H9 (cell line): ENCODE results near the gene PMIS2. TPM values are rescaled to one million over a fixed set of nuclear protein-coding genes. Genes with fewer than 3 reads are reported as not detected.

ENCODE experiments used
- DNase-seq: peaks from one replicate; pipeline ENCODE4 v3.0.0-alpha.2; 2017
- H2AFZ ChIP-seq: one replicate; pipeline ENCODE4 v1.6.1; 2013; ENCODE audit warnings: mild to moderate bottlenecking, low read length, control low read depth, moderate library complexity
- H2AK5ac ChIP-seq: 2 replicates; pipeline ENCODE4 v1.6.1; 2013; ENCODE audit warnings: low read length, control low read depth, mixed read lengths; ENCODE audit not compliant: insufficient read length
- H2BK120ac ChIP-seq: one replicate; pipeline ENCODE4 v1.6.1; 2013; ENCODE audit warnings: low read depth, mild to moderate bottlenecking, low read length, control low read depth, inconsistent platforms; ENCODE audit not compliant: poor library complexity, severe bottlenecking
- H2BK12ac ChIP-seq: 2 replicates; pipeline ENCODE4 v1.6.1; 2013; ENCODE audit warnings: low read length, control low read depth, mixed read lengths, low read depth; ENCODE audit not compliant: insufficient read length
- H2BK15ac ChIP-seq: 2 replicates; pipeline ENCODE4 v1.6.1; 2013; ENCODE audit warnings: low read depth, low read length, control low read depth
- H2BK20ac ChIP-seq: one replicate; pipeline ENCODE4 v1.6.1; 2013; ENCODE audit warnings: low read depth, mild to moderate bottlenecking, low read length, control low read depth, inconsistent platforms; ENCODE audit not compliant: poor library complexity, severe bottlenecking
- H2BK5ac ChIP-seq: 2 replicates; pipeline ENCODE4 v1.6.1; 2013; ENCODE audit warnings: low read length, control low read depth, mixed read lengths; ENCODE audit not compliant: insufficient read length
- H3K14ac ChIP-seq: 2 replicates; pipeline ENCODE4 v1.6.1; 2013; ENCODE audit warnings: low read length, control low read depth; ENCODE audit not compliant: insufficient read depth
- H3K18ac ChIP-seq: 2 replicates; pipeline ENCODE4 v1.6.1; 2013; ENCODE audit warnings: low read depth, mild to moderate bottlenecking, mixed read lengths, low read length, control low read depth; ENCODE audit not compliant: insufficient read length
- H3K23ac ChIP-seq: 2 replicates; pipeline ENCODE4 v1.6.1; 2013; ENCODE audit warnings: low read length, control low read depth, mixed read lengths, low read depth; ENCODE audit not compliant: insufficient read length
- H3K23me2 ChIP-seq: 2 replicates; pipeline ENCODE4 v1.6.1; 2013; ENCODE audit warnings: low read depth, mild to moderate bottlenecking, mixed read lengths, low read length, control low read depth; ENCODE audit not compliant: insufficient read length, poor library complexity, severe bottlenecking
- H3K27ac ChIP-seq: 2 replicates; pipeline ENCODE4 v1.5.1; 2013; ENCODE audit warnings: low read length, control low read depth, mixed read lengths, low read depth; ENCODE audit not compliant: insufficient read length
- H3K27me3 ChIP-seq: 2 replicates; pipeline ENCODE4 v1.6.1; 2013; ENCODE audit warnings: low read length, control low read depth, inconsistent platforms; ENCODE audit not compliant: insufficient read depth
- H3K4ac ChIP-seq: 2 replicates; pipeline ENCODE4 v1.6.1; 2013; ENCODE audit warnings: low read depth, mild to moderate bottlenecking, control low read depth, inconsistent platforms, low read length, moderate library complexity
- H3K4me1 ChIP-seq: 2 replicates; pipeline ENCODE4 v1.6.1; 2013; ENCODE audit warnings: low read length, control low read depth, inconsistent platforms; ENCODE audit not compliant: insufficient read depth
- H3K4me2 ChIP-seq: 2 replicates; pipeline ENCODE4 v1.6.1; 2013; ENCODE audit warnings: low read length, control low read depth, mixed read lengths; ENCODE audit not compliant: insufficient read length, insufficient read depth
- H3K56ac ChIP-seq: 2 replicates; pipeline ENCODE4 v1.6.1; 2013; ENCODE audit warnings: low read depth, mild to moderate bottlenecking, mixed read lengths, low read length, control low read depth; ENCODE audit not compliant: insufficient read length
- H3K79me1 ChIP-seq: 2 replicates; pipeline ENCODE4 v1.6.1; 2013; ENCODE audit warnings: low read depth, mild to moderate bottlenecking, moderate library complexity, low read length, control low read depth, inconsistent platforms; ENCODE audit not compliant: insufficient read depth, poor library complexity, severe bottlenecking
- H3K79me2 ChIP-seq: 2 replicates; pipeline ENCODE4 v1.6.1; 2013; ENCODE audit warnings: low read length, control low read depth, inconsistent platforms; ENCODE audit not compliant: insufficient read depth
- H3K9ac ChIP-seq: 2 replicates; pipeline ENCODE4 v1.6.1; 2013; ENCODE audit warnings: low read length, control low read depth, mixed read lengths; ENCODE audit not compliant: insufficient read length; ENCODE audit errors: extremely low read depth
- H3K9me3 ChIP-seq: one replicate; pipeline ENCODE4 v1.6.1; 2013; ENCODE audit warnings: low read depth, low read length, inconsistent platforms; ENCODE audit not compliant: control insufficient read depth
- H3T11ph ChIP-seq: one replicate; pipeline ENCODE4 v1.6.1; 2013; ENCODE audit warnings: mild to moderate bottlenecking, low read length, control low read depth, inconsistent platforms
- H4K20me1 ChIP-seq: one replicate; pipeline ENCODE4 v1.6.1; 2013; ENCODE audit not compliant: control insufficient read depth, insufficient read length, insufficient read depth
- H4K5ac ChIP-seq: 2 replicates; pipeline ENCODE4 v1.6.1; 2013; ENCODE audit warnings: low read depth, mild to moderate bottlenecking, mixed read lengths, low read length, control low read depth; ENCODE audit not compliant: insufficient read length
- H4K8ac ChIP-seq: replicated peaks from 2 replicates; pipeline ENCODE4 v1.6.1; 2013; ENCODE audit warnings: low read length, control low read depth, mixed read lengths, low read depth; ENCODE audit not compliant: insufficient read length
- H4K91ac ChIP-seq: 2 replicates; pipeline ENCODE4 v1.6.1; 2013; ENCODE audit warnings: low read depth, mild to moderate bottlenecking, moderate library complexity, mixed read lengths, low read length, control low read depth; ENCODE audit not compliant: insufficient read length
- H3K27ac Mint-ChIP-seq, 3 experiments: 2 replicates in 2 of 3; 3 replicates in 1 of 3; pipeline ENCODE4 v1.8.0; 2020 to 2021; ENCODE audit warnings: mixed read lengths in 3 of 3, mild to moderate bottlenecking in 1 of 3, moderate library complexity in 1 of 3
- H3K27me3 Mint-ChIP-seq: 2 replicates; pipeline ENCODE4 v1.8.0; 2021; ENCODE audit warnings: low read depth, mild to moderate bottlenecking, moderate library complexity, mixed read lengths
- H3K36me3 Mint-ChIP-seq, 3 experiments: 2 replicates in 2 of 3; 3 replicates in 1 of 3; pipeline ENCODE4 v1.8.0; 2020 to 2021; ENCODE audit warnings: low read depth in 3 of 3, mixed read lengths in 3 of 3; ENCODE audit not compliant: insufficient read depth in 1 of 3
- H3K4me1 Mint-ChIP-seq, 2 experiments: 2 replicates each; pipeline ENCODE4 v1.8.0; 2020; ENCODE audit warnings: mixed read lengths in 2 of 2
- H3K4me3 Mint-ChIP-seq, 2 experiments: 2 replicates in 1 of 2; 3 replicates in 1 of 2; pipeline ENCODE4 v1.8.0; 2020 to 2021; ENCODE audit warnings: mild to moderate bottlenecking in 2 of 2, mixed read lengths in 2 of 2, moderate library complexity in 1 of 2
- H3K9me3 Mint-ChIP-seq, 2 experiments: 2 replicates in 1 of 2; 3 replicates in 1 of 2; pipeline ENCODE4 v1.8.0; 2020; ENCODE audit warnings: mild to moderate bottlenecking in 2 of 2, mixed read lengths in 2 of 2, moderate library complexity in 1 of 2
- CTCF ChIP-seq: fragments of 200-600 bp; sonication (generic); conservative IDR thresholded peaks from 3 replicates; pipeline ENCODE4 v1.8.0; 2021; ENCODE audit warnings: antibody characterized with exemption, mild to moderate bottlenecking
- WGBS: extraction: QIAGEN DNeasy Blood & Tissue Kit; methylation state at CpG from one replicate; pipeline ENCODE4 v1.1.7; 2013; ENCODE audit warnings: missing lambda C conversion rate, low lambda C conversion rate, mixed read lengths; ENCODE audit not compliant: insufficient read length; ENCODE audit errors: extremely low coverage; 5-methylcytosine and 5-hydroxymethylcytosine counted together
- total RNA-seq: library from RNA; stranded (reverse); gene quantifications from 2 replicates; pipeline ENCODE4 v1.2.1, GENCODE V29; 2021

The PMIS2 gene
- total RNA-seq, 1 experiment from 2014 or later, result not detected

GRCh38 chr19:35561436-35561835 is 24.5 kb upstream of the PMIS2 start:
- H2BK12ac ChIP-seq, result no peak overlapping the region
- no peak overlapping the region for H3K4ac ChIP-seq
- no peak overlapping the region for H3K18ac ChIP-seq
- Mint-ChIP-seq H3K4me1 (peaks cover 6 to 13% of the 10 kb centered on the region in 2 experiments), H3K4me3 (no peak overlapping the region), H3K27ac (no peak overlapping the region), H3K27me3 (peaks cover 61% of the 10 kb centered on the region), H3K9me3 (peaks cover 0 to 2% of the 10 kb centered on the region in 2 experiments; a peak in 1 of 5 replicates), H3K36me3 (no peaks in the 10 kb centered on the region; a peak in 1 of 7 replicates)
- H3K27me3 ChIP-seq, result peaks cover 3% of the 10 kb centered on the region; the same call in 1 of the 2 replicates
- H3K79me2 ChIP-seq, result no peaks in the 10 kb centered on the region; the same call in 1 of the 2 replicates
- peaks cover 7% of the 10 kb centered on the region for H3K23me2 ChIP-seq
- no peak for TF ChIP-seq CTCF
- no peak overlapping the region for H4K91ac ChIP-seq
- no peak overlapping the region for H2BK15ac ChIP-seq
- no peak overlapping the region for H4K5ac ChIP-seq
- no peak overlapping the region for H2AFZ ChIP-seq
- no peak overlapping the region for H3K23ac ChIP-seq
- H3K9me3 ChIP-seq, result no peaks in the 10 kb centered on the region
- H4K8ac ChIP-seq, result no peak overlapping the region
- H2BK5ac ChIP-seq, result no peak overlapping the region
- H3K4me1 ChIP-seq, result no peaks in the 10 kb centered on the region
- no peaks in the 10 kb centered on the region for H4K20me1 ChIP-seq
- no peak overlapping the region for H2BK120ac ChIP-seq
- no peak overlapping the region for H3K56ac ChIP-seq
- H2AK5ac ChIP-seq, result no peak overlapping the region
- H3K9ac ChIP-seq, result no peak overlapping the region
- H3K27ac ChIP-seq, result no peak overlapping the region
- H3K4me2 ChIP-seq, result no peak overlapping the region
- no peak overlapping the region for H3T11ph ChIP-seq
- WGBS, result no CpG with 5 or more reads among the region's 6 CpGs
- DNase-seq, result no peak
- no peaks in the 10 kb centered on the region for H3K79me1 ChIP-seq
- H2BK20ac ChIP-seq, result no peak overlapping the region
- no peak overlapping the region for H3K14ac ChIP-seq
